Progenitor cell of endocrine pancreas (in vitro differentiated cells): ENCODE measurements around the gene GTPBP3. TPM values are rescaled to one million over a fixed set of nuclear protein-coding genes. Genes with fewer than 3 reads are reported as not detected.

Source experiments
- DNase-seq: peaks from one replicate; pipeline ENCODE4 v3.0.0; 2021; ENCODE audit warnings: low spot score; ENCODE audit not compliant: unreplicated experiment
- H3K27ac Mint-ChIP-seq: 2 replicates; pipeline ENCODE4 v1.8.0; 2021; ENCODE audit warnings: mild to moderate bottlenecking, moderate library complexity, mixed read lengths
- H3K27me3 Mint-ChIP-seq: 2 replicates; pipeline ENCODE4 v1.8.0; 2021; ENCODE audit warnings: mixed read lengths
- H3K36me3 Mint-ChIP-seq: 2 replicates; pipeline ENCODE4 v1.8.0; 2022; ENCODE audit warnings: mixed read lengths; ENCODE audit not compliant: insufficient read depth
- H3K4me1 Mint-ChIP-seq: 2 replicates; pipeline ENCODE4 v1.8.0; 2021; ENCODE audit warnings: low read depth, mixed read lengths
- H3K4me3 Mint-ChIP-seq: 2 replicates; pipeline ENCODE4 v1.8.0; 2021; ENCODE audit warnings: low read depth, mild to moderate bottlenecking, moderate library complexity, mixed read lengths
- H3K9me3 Mint-ChIP-seq: 2 replicates; pipeline ENCODE4 v1.8.0; 2021; ENCODE audit warnings: low read depth, mixed read lengths
- total RNA-seq: library from RNA; stranded (reverse); gene quantifications from 2 replicates; pipeline ENCODE4 v1.2.1, GENCODE V29; 2021
- TF ChIP-seq, protein P1 (sequence below): fragments of 200-600 bp; sonication (generic); IDR thresholded peaks from one replicate; pipeline ENCODE4 v1.5.0; 2021; ENCODE audit warnings: antibody characterized with exemption, mild to moderate bottlenecking; ENCODE audit not compliant: unreplicated experiment

Gene GTPBP3
- total RNA-seq, 1 donor from 2014 or later = 44.5 TPM

DNA sequence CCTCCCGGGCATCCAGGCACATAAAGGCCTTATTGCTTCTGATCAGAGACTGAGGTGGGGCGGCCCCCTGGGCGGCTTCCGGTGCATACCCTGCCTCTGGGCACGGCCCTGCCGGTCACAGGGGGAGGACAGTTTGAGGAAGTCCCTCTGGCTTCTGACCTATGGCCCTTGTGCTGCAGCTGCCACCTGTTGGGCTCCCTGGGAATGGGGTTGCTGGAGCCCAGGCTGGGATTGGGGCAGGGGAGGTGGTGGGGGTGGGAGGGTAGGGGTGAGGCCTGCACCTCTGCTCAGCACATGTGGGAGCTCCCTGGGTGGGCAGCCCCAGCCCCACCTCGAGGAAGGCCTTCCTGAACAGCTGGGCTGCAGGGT lies 13.4 kb upstream of the GTPBP3 start:
- Mint-ChIP-seq H3K27me3 (peaks cover 3% of the 10 kb centered on the region), H3K4me1 (peaks cover 4% of the 10 kb centered on the region), H3K27ac (no peak overlapping the region), H3K36me3 (peaks cover 10% of the 10 kb centered on the region), H3K9me3 (no peaks in the 10 kb centered on the region), H3K4me3 (no peak overlapping the region)
- TF ChIP-seq, protein P1, sequence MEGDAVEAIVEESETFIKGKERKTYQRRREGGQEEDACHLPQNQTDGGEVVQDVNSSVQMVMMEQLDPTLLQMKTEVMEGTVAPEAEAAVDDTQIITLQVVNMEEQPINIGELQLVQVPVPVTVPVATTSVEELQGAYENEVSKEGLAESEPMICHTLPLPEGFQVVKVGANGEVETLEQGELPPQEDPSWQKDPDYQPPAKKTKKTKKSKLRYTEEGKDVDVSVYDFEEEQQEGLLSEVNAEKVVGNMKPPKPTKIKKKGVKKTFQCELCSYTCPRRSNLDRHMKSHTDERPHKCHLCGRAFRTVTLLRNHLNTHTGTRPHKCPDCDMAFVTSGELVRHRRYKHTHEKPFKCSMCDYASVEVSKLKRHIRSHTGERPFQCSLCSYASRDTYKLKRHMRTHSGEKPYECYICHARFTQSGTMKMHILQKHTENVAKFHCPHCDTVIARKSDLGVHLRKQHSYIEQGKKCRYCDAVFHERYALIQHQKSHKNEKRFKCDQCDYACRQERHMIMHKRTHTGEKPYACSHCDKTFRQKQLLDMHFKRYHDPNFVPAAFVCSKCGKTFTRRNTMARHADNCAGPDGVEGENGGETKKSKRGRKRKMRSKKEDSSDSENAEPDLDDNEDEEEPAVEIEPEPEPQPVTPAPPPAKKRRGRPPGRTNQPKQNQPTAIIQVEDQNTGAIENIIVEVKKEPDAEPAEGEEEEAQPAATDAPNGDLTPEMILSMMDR = no peak
- no peak for DNase-seq

DNA sequence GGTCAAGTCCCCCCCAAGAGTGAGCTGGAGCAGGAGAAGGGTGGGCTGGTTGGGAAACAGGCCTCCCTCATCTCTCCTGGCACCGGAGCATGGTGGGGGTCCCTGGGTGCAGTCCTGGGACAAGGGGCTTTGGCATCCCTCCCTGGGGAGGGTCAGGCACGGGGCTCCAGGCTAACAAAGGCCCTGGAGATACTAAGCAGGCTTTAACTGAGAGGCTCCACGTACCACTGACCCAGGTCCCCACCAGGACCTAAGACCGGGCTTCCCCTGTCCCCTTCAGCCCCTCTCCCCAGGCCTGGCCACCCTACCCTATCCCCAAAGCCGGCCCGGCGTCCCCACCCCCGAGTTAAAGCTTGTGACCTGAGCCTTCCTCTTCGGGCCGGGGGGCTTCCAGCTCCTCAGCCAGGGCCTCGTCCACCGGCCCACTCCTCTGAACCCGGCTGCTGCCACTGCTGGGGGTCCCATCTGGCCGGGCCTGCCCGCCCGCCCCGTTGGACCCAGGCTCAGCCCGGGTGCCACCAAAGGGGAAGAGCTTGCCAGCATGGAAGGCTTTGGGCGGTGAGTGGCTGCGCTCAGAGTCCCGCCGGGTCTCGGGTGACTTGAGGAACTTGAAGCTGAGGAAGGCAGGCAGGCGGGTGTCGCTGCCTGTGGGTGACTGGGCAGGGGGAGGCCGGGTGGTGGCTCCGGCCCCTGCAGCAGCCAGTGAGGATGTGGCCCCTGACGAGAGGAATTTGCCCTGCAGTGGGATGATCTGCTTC lies 12.8 kb upstream of the GTPBP3 start:
- TF ChIP-seq, protein P1 = no peak
- Mint-ChIP-seq H3K27ac (no peak overlapping the region), H3K9me3 (no peaks in the 10 kb centered on the region), H3K27me3 (peaks cover 3% of the 10 kb centered on the region), H3K4me1 (peaks cover 4% of the 10 kb centered on the region), H3K36me3 (peaks cover 10% of the 10 kb centered on the region), H3K4me3 (no peak overlapping the region)
- DNase-seq = no peak

DNA sequence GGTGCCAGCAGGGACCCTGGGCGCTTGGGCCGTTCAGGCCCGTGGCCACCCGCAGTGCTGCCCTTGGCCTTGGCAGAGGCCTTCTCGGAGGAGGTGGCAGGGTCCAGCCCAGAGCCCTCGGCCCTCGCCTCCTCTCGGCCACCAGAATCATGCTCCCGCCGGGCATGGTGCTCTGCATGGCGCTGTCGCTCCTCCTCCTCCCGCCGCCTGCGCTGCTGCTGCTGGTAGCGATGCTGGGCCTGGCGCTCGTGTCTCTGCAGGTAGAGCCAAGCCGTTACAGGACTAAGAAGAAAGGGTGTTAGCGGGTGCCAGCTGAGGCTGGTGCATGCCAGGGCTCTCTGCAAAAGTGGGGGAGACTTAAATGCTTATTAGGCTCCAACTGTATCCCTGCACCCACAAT lies 12.2 kb upstream of the GTPBP3 start:
- Mint-ChIP-seq H3K36me3 (peaks cover 8% of the 10 kb centered on the region), H3K27ac (no peak overlapping the region), H3K4me1 (peaks cover 4% of the 10 kb centered on the region), H3K4me3 (no peak overlapping the region), H3K27me3 (peaks cover 9% of the 10 kb centered on the region), H3K9me3 (no peaks in the 10 kb centered on the region)
- TF ChIP-seq, protein P1 = no peak
- no peak for DNase-seq

DNA sequence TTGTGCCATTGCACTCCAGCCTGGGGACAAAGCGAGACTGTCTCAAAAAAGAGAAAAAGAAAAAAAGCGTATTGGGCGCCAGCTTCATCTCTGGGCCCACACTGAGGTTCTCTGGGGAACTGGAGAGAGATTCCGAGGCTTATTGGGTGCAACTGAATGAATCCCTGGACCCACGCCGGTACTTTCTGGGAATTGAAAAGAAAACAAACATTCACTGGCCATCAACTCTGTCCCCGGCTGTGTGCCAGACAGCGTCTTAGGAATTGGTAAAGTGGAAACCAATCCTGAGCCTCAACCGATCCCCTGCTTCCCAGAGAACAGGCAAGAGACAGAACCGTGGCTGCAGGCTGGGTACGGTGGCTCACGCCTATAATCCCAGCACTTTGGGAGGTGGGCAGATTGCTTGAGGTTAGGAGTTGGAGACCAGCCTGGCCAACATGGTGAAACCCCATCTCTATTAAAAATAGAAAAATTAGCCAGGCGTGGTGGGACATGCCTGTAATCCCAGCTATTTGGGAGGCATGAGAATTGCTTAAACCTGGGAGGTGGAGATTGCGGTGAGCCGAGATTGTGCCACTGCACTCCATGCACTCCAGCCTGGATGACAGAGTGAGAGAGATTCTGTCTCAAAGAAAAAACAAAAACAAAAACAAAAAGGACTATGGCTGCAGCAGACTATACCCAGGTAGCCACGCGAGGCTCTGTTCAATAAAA lies 11.3 kb upstream of the GTPBP3 start:
- Mint-ChIP-seq H3K4me3 (no peak overlapping the region), H3K27ac (peak overlapping the region; percentile 67)

DNA sequence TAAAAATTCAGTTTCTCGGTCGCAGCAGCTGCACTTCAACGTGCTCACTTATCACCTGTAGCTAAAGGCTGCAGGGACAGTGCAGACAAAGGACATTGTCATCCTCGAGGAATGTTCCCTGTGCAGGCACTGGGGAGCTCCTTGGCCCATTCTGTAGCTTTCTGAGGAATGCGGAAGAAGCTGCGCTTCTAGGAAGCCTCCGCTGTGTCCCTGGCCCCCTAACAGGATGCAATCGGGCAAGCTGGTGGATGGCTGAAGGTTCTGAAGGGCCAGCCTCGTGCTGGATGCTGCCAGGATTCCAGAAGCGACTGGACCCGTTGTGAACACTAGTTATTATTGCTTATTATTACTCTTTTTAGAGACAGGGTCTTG lies 10.8 kb upstream of the GTPBP3 start:
- Mint-ChIP-seq H3K9me3 (no peaks in the 10 kb centered on the region), H3K36me3 (peaks cover 14% of the 10 kb centered on the region), H3K4me1 (peaks cover 4% of the 10 kb centered on the region), H3K4me3 (no peak overlapping the region), H3K27ac (no peak overlapping the region), H3K27me3 (peaks cover 15% of the 10 kb centered on the region)
- no peak for DNase-seq
- TF ChIP-seq, protein P1 = no peak

More for the DNA sequence above, 11.3 kb upstream of the GTPBP3 start:
- DNase-seq = no peak
- peaks cover 15% of the 10 kb centered on the region for H3K27me3 Mint-ChIP-seq
- TF ChIP-seq, protein P1 = no peak
- no peaks in the 10 kb centered on the region for H3K9me3 Mint-ChIP-seq
- peaks cover 12% of the 10 kb centered on the region for H3K36me3 Mint-ChIP-seq
- H3K4me1 Mint-ChIP-seq = peaks cover 4% of the 10 kb centered on the region
